Vagina (tissue), 2 donors: Measurements from ENCODE around the gene TTC9. TPM values are rescaled to one million over a fixed set of nuclear protein-coding genes. Genes with fewer than 3 reads are reported as not detected.

Experiments
- DNase-seq, 2 donors: peaks; one replicate each; pipeline ENCODE4 v3.0.0-alpha.2; 2017; ENCODE audit errors: extremely low spot score in 2 of 2
- H3K27ac ChIP-seq: fragments of 200-600 bp; sonication (generic); one replicate; pipeline ENCODE4 v1.5.1; 2019
- H3K27me3 ChIP-seq: fragments of 200-600 bp; sonication (generic); one replicate; pipeline ENCODE4 v1.5.1; 2019
- H3K36me3 ChIP-seq, 2 donors: fragments of 200-600 bp; sonication (generic); one replicate each; pipeline ENCODE4 v1.5.1; 2017 to 2019
- H3K4me1 ChIP-seq: fragments of 200-600 bp; sonication (generic); one replicate; pipeline ENCODE4 v1.5.1; 2019
- H3K4me3 ChIP-seq, 2 donors: fragments of 200-600 bp; sonication (generic); 1 replicate in 1 of 2; 2 replicates in 1 of 2; pipeline ENCODE4 v1.5.1; 2016 to 2019
- H3K9me3 ChIP-seq: fragments of 200-600 bp; sonication (generic); one replicate; pipeline ENCODE4 v1.5.1; 2019
- CTCF ChIP-seq, 3 experiments: fragments of 450-650 bp in 2 of 3; fragments of 200-600 bp in 1 of 3; sonication (generic) in 1 of 3; IDR thresholded peaks; one replicate each; pipeline ENCODE4 v1.5.1; 2017 to 2019; ENCODE audit warnings: antibody characterized with exemption in 3 of 3, mild to moderate bottlenecking in 2 of 3, moderate library complexity in 2 of 3
- POLR2A ChIP-seq, 2 donors: fragments of 450-650 bp; IDR thresholded peaks; one replicate each; pipeline ENCODE4 v1.6.1; 2017; ENCODE audit warnings: antibody characterized with exemption in 2 of 2, mild to moderate bottlenecking in 2 of 2, moderate library complexity in 2 of 2
- POLR2AphosphoS5 ChIP-seq, 2 donors: sonication (generic); formaldehyde crosslinking; IDR thresholded peaks; one replicate each; pipeline ENCODE4 v1.9.0; 2017; ENCODE audit warnings: antibody characterized with exemption in 2 of 2, mild to moderate bottlenecking in 2 of 2, low read depth in 1 of 2; ENCODE audit not compliant: insufficient read depth in 1 of 2
- intact Hi-C: fragments of 100-400 bp; cut with DNase I; formaldehyde crosslinking; loops from one replicate; pipeline ENCODE4 v1.15.1; 2023
- total RNA-seq: library from RNA; depleted of rRNA; stranded (reverse); fragments of >200 nt; gene quantifications from one replicate; pipeline ENCODE4 v1.2.3, GENCODE V29; 2016

The TTC9 gene
- total RNA-seq, 1 donor from 2014 or later: 6.1 TPM

- TF ChIP-seq POLR2AphosphoS5 (IDR thresholded peaks at IDR 0.05; ENCODE audit: insufficient read depth in 1 of 2, low read depth in 1 of 2) (no peak), CTCF (IDR thresholded peaks at IDR 0.05) (no peak), POLR2A (IDR thresholded peaks at IDR 0.05) (no peak)
- Histone ChIP-seq H3K36me3 (no peaks in the 10 kb centered on the region), H3K27ac (no peak overlapping the region), H3K4me1 (no peaks in the 10 kb centered on the region), H3K9me3 (no peaks in the 10 kb centered on the region), H3K4me3 (no peak overlapping the region), H3K27me3 (no peaks in the 10 kb centered on the region)
- DNase-seq: no peak
- intact Hi-C loops: no loop called here
Observed at GRCh38 chr14:70616646-70617045, 25.1 kb upstream of the TTC9 start.

DNA sequence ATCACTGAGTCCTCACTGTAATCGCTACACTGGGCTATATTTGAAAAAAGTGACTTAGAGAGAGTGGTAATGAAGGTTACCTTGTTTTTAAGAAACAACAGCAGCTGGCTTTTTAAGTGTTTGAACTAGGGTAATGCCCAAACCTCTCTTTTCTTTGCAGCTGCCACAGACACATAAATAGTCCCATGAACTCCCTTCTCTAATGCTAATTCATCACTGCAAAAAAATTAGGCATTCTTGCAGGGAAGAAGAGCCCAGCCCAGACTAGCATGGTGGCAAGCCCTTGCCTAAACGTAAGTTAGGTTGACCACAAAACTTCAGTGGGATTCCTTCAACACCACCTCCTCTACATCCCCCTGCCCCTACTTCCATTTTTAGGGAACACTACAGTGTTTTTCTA is 23.4 kb upstream of the TTC9 start:
- Histone ChIP-seq H3K9me3 (no peaks in the 10 kb centered on the region), H3K27me3 (no peaks in the 10 kb centered on the region), H3K4me3 (no peak overlapping the region), H3K36me3 (no peaks in the 10 kb centered on the region), H3K27ac (no peak overlapping the region), H3K4me1 (no peaks in the 10 kb centered on the region)
- TF ChIP-seq CTCF (IDR thresholded peaks at IDR 0.05): no peak
- TF ChIP-seq POLR2A (IDR thresholded peaks at IDR 0.05): no peak
- DNase-seq: no peak
- intact Hi-C loops: no loop called here

DNA sequence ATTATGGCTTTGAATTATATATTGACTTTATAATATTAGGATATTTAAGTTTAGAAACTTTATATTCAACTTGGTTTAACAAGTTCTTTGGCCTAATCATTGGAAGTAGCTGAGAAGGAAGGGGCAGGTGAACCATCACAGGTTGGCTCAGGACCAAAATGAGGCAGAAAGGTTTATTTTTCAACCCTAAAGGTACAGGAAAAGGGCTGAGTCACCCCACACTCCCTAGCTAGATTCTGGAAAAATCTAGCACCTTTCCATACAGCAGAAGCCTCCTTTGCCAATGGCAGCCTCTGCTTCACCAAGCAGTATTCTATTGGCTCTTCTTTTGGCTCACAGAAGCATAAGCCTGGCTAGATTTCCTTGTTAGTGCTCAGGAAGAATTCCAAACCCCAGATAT is 22.0 kb upstream of the TTC9 start:
- Histone ChIP-seq H3K36me3 (no peaks in the 10 kb centered on the region), H3K4me1 (no peaks in the 10 kb centered on the region), H3K27ac (no peak overlapping the region), H3K4me3 (no peak overlapping the region), H3K9me3 (no peaks in the 10 kb centered on the region), H3K27me3 (no peaks in the 10 kb centered on the region)
- DNase-seq: no peak
- TF ChIP-seq POLR2AphosphoS5 (IDR thresholded peaks at IDR 0.05; ENCODE audit: insufficient read depth in 1 of 2, low read depth in 1 of 2): no peak
- TF ChIP-seq CTCF (IDR thresholded peaks at IDR 0.05): no peak
- TF ChIP-seq POLR2A (IDR thresholded peaks at IDR 0.05): no peak
- intact Hi-C loops: no loop called here

- no peaks in the 10 kb centered on the region for H3K4me1 ChIP-seq
- DNase-seq: no peak
- intact Hi-C loops: loop anchor here (2.0 kb wide), 1 partner anchor 39 kb away; no protein-coding TSS in a partner anchor
- no peaks in the 10 kb centered on the region for H3K36me3 ChIP-seq
- H3K9me3 ChIP-seq: no peaks in the 10 kb centered on the region
- no peak overlapping the region for H3K4me3 ChIP-seq
- H3K27ac ChIP-seq: no peak overlapping the region
- TF ChIP-seq POLR2AphosphoS5 (IDR thresholded peaks at IDR 0.05; ENCODE audit: insufficient read depth in 1 of 2, low read depth in 1 of 2): no peak
- no peak for TF ChIP-seq POLR2A (IDR thresholded peaks at IDR 0.05)
- peak in 1 of 3 experiments; percentile 43 for TF ChIP-seq CTCF (IDR thresholded peaks at IDR 0.05)
- no peaks in the 10 kb centered on the region for H3K27me3 ChIP-seq
Observed at GRCh38 chr14:70622111-70622712, 19.5 kb upstream of the TTC9 start.

DNA sequence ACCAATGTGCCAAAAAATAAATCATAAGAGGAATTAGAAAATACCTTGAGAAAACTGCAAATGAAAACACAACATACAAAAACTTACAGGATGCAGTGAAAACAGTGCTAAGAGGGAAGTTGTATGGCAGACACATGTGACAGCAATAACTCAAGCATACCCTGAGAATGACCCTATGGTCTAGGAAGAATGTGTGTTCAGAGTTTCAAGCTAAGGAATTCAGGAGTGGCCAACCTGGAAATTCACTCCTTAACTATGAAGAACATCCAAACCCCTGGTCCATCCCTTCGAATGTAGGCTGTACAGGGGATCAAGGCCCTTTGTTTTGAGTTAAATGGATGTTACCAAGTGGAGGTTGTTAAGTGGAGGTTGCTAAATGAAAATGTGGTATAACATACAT is 16.7 kb upstream of the TTC9 start:
- intact Hi-C loops: no loop called here
- TF ChIP-seq CTCF (IDR thresholded peaks at IDR 0.05) (no peak), POLR2A (IDR thresholded peaks at IDR 0.05) (no peak), POLR2AphosphoS5 (IDR thresholded peaks at IDR 0.05; ENCODE audit: insufficient read depth in 1 of 2, low read depth in 1 of 2) (no peak)

More for the DNA sequence above, 16.7 kb upstream of the TTC9 start:
- Histone ChIP-seq H3K36me3 (no peaks in the 10 kb centered on the region), H3K27me3 (no peaks in the 10 kb centered on the region), H3K9me3 (no peaks in the 10 kb centered on the region), H3K4me3 (no peak overlapping the region), H3K27ac (no peak overlapping the region), H3K4me1 (no peaks in the 10 kb centered on the region)
- DNase-seq: no peak
